HG03378 (cell line): Measurements from ENCODE around the gene AUTS2.
A peak's percentile ranks its signal among the peaks of the same experiment; 100 is the strongest.

Source experiments
- ATAC-seq: cut with Tn5 transposase; IDR thresholded peaks from one replicate; pipeline ENCODE4 v1.9.1; 2021; ENCODE audit warnings: mild to moderate bottlenecking, moderate library complexity; ENCODE audit not compliant: unreplicated experiment

Gene AUTS2

DNA sequence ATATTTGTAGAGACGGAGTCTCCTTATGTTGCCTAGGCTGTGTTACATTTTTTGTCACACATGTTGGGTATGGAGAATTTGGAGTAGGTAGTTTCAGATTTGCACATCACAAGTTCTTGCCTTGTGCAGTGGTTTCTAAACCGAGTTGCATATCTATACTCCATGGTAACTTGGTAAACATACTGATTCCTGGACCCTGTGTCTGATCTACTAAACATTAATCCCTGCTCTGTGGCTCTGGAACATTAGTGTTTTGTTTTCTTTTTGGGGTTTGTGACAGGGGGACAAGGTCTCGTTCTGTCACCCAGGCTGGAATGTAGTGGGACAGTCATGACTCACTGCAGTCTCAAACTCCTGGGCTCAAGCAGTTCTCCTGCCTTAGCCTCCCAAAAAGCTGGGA lies 24.7 kb downstream of the AUTS2 start:
- no peak for ATAC-seq

DNA sequence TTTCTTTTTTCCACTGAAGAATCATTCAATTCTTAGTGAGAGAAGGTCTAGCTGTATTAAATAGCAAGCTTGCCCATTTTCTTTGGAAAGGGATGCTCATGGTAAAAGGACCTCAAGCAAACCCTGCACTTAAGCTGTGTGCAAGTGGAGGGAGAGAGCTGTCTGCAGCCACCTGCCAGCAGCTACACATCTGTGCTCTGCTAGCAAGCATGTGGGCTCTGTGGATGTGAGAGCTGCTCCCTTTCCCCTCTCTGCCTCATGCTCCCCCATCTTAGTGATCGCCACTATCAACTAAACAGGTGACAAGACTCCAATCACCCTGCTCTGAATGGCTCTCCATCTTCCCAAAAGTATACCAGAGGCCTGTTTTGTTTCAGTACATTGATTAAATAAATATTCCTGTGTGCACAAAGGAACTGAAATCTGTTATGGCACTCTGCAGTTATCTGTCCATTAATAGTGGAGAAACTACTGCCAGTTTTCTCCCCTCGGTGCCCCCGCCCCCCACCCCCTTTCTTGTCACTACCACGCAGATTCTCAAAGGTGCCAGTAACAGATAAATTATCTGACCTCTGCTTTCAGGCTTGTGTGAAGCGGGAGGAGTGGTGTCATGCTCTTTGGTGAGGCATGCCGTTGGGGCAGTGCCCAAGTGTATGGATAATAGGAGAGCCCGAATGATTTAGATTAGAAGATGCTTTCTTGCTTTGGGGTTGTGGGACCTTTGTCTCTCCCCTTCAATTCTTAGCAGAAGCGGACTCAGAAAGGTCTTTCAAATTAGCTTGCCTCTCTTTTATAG lies 26.4 kb downstream of the AUTS2 start:
- no peak for ATAC-seq

DNA sequence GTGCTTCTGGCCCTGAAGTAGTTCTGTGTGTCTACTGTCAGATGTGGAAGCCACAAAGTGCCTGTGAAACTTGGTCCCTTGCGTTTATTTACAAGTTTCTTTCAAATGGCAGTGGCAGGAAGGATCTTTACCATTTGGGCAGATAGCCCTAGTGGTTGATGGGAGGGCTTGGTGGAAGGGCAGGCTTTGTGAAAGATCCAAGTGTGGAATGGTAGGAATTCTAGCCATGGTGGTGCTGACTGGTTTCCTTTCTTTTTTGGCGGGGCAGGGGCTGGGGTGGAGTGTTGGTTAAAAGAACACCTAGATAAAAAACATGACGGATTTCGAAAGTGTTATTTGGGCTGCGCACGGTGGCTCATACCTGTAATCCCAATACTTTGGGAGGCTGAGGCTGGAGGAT lies 27.0 kb downstream of the AUTS2 start:
- no peak for ATAC-seq

DNA sequence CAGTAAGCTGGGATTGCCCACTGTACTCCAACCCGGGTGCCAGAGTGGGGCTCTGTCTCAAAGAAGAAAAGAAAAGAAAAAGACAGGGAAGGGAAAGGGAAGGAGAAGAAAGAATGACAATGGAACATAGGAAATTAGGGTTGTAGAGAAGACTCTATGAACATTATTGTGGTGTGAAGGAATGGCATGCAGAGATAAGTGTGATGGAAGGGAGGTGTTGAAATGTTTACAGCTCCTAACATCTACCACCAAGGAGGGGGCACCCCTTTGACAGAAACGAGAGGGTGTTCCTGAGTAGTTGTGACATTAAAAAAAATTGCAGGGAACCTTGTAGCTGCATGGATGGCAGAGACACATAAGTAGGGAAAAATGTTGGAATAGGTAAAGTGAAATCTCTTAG lies 27.5 kb downstream of the AUTS2 start:
- no peak for ATAC-seq

DNA sequence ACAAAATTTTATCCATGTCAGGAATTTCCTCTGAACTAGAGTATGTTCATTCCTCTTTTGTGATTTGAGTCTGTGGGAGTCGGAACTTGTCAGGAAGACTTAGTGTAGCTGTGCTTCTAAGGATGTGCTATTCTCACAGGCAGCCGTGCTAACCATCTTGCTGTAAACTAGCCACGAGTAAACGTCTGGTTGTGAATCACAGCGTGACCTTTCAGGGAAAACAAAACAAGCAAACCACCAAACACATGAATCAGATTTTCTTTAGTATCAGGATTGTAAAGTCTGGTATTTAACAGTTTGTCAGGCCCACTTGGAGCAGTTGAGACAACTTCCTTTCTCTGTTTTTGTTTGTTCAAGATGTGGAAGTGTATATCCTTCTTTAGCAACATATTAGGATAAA lies 32.0 kb downstream of the AUTS2 start:
- no peak for ATAC-seq

DNA sequence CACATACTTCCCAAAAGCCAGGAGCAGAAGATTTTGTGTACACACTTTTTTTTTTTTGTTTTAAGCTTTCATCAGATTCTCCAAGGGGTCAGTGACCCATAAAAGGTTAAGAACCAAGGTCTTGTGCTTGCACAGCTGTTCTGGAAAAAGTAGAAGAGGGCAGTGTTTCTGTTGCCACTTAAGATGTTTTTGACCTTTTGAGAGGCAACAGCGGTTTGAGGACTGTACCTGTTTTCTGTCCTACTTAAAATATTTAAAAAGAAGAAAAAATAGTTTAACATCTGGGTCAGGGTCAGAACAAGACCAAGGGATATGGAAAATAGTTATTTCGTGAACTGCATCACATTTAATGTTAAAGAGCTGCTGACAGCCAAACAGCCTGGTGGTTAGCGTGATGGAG lies 32.9 kb downstream of the AUTS2 start:
- no peak for ATAC-seq

DNA sequence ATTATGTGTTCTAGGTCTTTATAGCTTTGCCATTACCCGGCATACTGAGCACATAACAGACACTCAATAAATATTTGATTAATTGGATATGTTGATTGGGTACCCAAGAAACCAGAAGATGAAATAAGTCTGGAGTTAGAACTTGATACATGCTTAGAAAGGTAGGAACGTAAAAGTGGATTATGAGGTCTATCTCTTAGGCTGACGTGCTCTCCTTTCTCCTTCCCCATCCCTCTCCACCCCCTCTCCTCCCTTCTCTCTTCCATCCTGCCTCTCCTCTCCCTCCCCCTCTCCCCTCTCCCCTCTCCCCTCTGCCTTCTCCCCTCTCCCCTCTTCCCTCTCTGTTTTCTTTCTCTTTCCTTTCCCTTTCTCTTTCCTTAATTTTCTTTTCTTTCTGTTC lies 34.0 kb downstream of the AUTS2 start:
- ATAC-seq: no peak

DNA sequence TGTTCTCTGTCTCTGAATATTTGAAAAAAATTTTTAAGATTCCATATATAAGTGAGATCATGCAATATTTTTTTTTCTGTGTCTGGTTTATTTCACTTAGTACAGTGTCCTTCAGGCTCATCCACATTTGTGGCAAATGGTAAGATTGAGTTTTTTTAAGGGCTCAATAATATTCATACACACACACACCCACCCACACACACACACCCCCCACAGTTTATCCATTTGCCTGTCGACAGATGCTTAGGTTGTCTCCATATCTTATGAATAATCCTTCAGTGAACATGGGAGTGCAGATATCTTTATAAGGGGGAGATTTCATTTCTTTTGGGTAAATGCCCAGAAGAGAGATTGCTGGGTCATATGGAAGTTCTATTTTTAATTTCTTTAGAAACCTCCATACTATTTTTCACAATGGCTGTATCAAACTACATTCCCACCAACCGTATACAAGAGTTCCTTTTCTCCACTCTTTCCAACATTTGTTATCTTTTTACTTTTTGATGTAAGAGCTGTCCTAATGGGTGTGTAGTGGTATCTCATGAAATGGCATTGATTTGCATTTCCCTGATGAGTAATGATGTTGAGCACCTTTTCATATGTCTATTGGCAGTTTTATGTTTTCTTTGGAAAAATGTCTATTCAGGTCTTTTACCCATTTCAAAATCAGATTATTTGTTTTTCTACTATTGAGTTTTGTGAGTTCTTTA lies 35.0 kb downstream of the AUTS2 start:
- ATAC-seq: no peak

DNA sequence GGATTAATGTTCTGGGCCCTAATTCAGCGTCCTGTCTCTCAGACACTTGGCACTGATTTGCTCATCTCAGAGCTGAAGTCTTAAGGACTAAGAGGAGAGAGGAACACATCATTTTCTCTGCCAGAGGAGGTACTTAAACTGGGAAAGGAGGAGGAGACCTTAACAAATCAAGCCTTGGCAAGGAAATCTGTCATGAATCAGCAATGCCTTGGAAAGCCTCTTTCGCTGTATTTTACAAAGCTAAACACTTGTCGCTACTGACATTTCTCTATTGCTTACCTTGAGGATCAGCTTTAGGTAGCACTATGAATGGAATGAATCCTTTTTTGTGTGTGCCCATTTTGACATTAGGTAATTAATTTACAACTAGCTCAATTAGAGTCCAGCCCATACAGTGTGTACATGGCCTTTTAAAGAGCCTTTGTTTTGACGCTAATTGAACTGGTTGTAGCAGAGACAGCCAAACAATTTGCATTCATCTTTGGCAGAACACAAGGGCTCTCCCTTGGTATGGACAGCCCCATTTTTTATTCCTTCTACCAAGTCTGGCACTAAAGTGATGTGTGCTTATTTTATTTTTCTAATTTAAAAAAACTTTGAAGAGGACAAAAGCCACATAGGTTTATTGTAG lies 37.4 kb downstream of the AUTS2 start:
- no peak for ATAC-seq

DNA sequence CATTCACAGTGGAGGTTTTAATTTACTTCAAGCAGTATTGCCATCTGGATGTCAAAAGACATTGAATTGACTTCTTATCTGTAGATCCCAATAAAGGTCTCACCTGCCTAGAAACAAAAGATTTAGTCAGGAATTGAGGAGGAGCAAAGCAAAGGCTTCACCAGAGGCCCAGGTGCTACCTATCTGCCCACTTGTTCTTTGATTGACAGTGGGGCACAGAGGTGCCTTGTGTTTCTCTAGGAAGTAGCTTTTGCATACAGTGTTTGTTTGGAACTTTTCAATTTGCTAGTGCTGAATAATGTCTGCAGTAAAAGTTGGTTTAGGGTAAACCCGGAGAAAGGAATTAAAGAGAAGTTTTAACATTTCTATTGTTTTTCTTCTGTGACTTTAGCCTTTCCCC lies 40.4 kb downstream of the AUTS2 start:
- ATAC-seq: no peak

DNA sequence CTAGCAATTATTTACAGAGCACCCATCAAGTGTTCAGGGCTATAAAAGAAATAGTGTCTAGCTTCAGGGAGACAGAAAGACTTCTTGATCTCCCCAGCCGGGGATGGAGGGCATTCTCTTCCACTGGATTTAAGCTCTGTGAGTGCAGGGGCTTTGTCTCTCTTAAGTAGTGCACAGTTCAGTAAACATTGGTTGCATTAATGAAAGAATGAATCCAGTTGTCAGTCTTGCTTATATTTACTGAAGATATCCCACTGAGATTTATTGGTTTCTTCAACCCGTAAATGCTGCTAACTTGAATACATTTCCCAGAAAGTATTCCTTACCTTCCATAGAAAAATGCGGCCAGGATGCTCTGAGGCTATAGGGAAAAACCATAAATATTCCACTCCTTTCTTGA lies 41.9 kb downstream of the AUTS2 start:
- ATAC-seq: no peak

DNA sequence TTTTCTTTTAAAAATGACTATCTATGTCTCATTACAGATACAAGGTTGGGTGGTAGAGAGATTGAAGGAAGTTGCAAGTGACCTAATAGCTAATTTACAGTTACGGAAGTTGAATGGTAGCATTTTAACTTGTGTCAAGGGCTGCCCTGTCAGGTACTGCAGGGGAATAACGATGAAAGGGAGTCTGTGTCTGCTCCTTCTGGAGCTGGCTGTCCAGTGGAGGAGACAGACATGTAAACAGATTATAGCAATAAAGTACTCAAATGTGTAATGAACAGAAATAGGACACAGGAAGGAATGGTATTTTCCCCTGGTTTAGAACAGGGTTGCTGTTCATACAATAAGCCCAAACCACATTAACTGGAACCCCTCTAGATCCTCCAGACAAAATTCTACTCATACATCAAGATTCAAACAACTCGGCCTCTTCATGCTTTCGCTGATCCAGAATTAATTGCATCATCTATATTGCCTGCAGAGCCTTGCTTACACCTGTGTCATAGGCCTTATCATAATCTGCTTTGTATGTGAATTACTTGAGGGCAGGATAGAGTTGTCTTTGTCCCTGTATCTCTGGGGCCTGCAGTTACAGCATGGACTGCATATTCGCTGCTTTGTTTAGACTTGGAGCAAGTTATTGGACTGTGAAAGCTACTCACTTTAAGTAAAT lies 42.8 kb downstream of the AUTS2 start:
- no peak for ATAC-seq

DNA sequence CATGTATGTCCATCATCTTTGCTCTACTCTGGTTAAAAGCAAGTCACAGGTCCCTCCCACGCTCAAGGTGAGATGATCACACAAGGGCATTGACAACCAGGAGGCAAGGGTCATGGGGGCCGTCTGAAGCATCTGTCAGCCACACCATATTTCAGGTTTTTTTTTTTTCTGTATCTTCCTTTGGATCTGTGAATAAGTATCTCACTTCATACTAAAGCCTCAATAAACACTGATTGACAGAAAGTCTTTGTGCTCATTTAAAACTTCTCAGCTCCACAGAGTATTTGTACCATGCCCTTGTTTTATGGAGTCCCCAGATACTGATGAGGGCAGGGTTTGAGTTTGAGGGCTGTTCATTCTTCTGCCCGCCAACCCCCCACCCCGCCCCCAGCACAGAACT lies 45.0 kb downstream of the AUTS2 start:
- ATAC-seq: no peak

DNA sequence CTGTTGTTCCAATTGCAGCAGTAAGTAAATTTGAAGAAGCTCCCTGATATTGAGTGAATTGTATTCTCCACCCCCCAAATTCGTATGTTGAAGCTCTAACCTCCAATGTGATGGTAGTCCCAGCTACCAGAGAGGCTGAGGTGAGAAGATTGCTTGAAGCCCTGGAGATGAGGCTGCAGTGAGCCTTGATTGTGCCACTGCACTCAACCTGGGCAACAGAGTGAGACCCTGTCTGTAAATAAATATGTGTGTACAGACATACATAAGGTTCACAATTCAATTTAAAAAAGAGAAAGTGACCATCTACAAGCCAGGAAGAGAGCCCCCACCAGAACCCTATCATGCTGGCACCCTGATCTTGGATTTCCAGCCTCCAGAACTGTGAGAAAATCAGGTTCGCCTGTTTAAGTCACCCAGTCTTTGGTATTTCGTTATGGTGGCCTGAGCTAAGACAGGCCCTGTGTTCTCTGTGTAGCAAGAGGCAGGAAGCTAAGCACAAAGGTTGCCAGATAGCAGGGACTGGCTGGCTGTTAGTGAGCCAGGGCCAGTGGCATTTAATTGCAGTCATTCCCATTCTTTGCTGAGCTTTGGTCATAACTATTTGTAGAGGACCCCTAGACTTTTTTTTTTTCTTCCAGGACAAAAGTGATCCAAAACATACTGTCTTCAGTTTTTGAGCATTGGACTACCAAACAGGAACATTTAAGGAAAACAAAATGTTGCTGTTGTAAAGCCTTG lies 45.6 kb downstream of the AUTS2 start:
- ATAC-seq: no peak

DNA sequence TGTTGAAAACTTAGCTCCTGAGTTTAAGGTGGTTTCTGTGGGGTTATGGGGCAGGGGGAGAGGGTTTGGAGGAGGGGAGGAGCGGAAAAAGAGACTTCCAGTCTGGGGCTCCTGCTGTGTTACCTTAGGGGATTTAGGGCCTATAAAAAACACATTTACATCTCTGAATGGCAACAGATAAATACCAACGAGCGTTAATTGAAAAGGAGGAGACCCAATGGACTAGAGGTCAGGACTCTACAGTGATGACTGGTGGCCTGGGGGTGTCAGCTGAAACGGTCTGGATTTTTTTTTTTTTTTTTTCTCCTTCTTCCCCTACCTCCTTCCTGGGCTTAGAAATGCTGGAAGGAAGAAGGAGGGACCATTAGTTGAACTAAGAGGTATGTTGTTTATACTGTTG lies 47.4 kb downstream of the AUTS2 start:
- no peak for ATAC-seq

DNA sequence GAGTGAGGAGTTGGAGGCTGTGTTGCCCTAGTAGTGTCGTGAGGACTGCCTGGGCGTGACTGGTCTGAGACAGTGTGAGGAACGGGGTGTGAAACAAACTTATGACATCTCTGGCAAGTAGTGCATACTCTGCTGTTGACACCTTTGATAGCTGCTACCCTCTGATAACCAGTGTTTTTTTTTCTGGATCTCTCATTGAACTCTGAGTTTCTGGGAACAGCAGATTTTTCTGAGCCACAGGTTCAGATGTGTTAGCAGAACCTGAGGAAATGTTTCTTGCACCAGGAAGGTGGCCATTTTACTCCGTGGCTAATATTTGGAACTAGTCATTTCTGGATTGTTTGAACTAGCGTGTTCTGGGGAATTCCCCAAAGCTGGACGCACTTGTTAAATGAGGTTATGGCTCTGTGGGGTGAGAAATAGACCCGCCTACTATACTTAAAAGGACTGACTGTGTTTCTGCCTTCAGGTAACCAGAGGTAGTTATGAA lies 52.9 kb downstream of the AUTS2 start:
- ATAC-seq: peak; percentile 89

DNA sequence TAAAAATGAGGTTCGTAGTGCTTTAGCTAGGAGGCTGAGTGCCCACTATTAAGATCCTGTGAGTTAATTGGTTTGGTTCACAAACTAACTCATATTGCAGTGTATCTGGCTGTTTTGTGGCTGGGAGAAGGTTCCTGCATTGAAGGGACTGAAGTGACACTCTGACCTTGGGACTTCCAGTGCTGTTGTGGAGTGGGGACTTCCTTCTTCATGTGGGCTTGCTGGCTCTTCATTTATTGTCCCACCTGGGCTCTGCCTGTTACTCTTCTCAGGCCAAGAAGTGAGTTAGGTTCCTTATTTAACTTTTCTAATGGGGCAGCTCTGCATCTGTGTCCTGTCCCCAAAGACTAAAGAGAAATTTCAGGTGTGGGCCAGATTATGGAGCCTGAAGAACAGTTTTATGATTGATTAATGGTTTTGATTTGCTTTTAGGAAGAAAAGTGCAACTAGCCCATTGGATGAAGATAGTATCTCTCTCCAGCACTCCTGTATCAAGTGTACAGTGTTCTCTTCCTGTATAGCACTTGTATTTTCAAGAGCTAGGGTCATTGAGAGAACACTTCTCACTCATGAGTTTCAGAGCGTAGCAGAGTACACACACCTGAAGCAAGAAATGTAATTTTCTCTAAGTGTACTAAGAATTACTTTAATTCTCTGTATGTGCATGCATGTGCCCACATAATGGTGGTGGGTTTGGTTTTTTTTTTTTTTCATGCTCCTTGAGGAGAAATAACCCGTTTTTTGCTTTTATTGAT lies 54.8 kb downstream of the AUTS2 start:
- ATAC-seq: no peak

DNA sequence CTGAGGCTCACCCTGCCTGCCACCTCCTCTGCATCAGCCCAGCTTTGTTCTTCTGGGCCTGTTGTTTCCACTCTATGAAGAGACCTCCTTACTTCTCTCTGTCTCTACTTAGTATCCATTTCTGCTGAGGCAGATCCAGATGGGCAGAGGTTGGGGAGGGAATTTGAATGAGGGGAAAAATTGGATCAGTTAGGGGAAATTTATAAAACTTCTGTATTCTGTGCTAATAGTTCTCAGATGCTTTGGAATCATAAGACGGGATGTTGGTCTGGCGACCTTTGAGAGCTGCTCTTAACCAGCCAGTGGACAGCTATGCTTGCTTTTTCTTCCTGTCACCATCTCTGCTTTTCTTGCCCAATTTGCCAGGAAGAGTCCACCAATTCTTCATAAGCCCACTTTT lies 55.5 kb downstream of the AUTS2 start:
- no peak for ATAC-seq

DNA sequence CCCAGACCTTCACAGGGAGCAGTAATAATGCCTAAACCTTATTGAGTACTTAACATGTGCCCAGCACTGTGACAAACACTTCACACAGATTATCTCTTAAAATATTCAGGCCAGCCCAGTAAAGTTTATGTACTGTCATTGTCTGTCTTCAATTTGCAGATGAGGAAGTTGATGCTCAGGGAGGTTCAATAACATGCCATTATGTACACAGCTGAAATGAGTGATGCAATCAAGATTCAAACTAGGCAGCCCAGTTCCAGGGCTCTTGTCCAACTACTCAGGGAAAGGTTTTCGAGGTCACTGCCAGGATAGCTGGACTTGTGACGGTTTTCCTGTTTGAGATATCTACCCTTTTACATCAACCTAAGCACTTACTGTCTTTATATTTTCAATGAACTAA lies 56.1 kb downstream of the AUTS2 start:
- no peak for ATAC-seq
